Endothelial cell of umbilical vein (primary cell): ENCODE results near the gene PRR5L. TPM values are rescaled to one million over a fixed set of nuclear protein-coding genes. Genes with fewer than 3 reads are reported as not detected.

Experiments
- BruUV-seq: library from RNA; stranded (reverse); fragments of 400-500 nt; replicated peaks from 2 replicates; lab custom pipeline; 2021; lab: Mats Ljungman, UMichigan
- CTCF ChIA-PET: fragments of 300-600, 350-600 bp; sonication (Branson Sonifier 250); formaldehyde crosslinking; loops from one replicate; lab custom pipeline; 2021; ENCODE audit warnings: antibody characterized with exemption, inconsistent platforms; lab: Charles Lee
- POLR2A ChIA-PET: fragments of 300-600, 350-600 bp; sonication (Branson Sonifier 250); formaldehyde crosslinking; loops from one replicate; lab custom pipeline; 2021; ENCODE audit warnings: antibody characterized with exemption, inconsistent platforms; lab: Charles Lee
- DNase-seq: peaks from one replicate; pipeline ENCODE4 v3.0.0-alpha.2; 2011; ENCODE audit warnings: low read depth, low spot score
- FAIRE-seq: peaks from 2 replicates; lab custom pipeline; 2011; peaks lifted over from hg19 to GRCh38; lab: Jason Lieb, UNC
- H2AFZ ChIP-seq: 2 replicates; pipeline ENCODE4 v1.6.0; 2012; ENCODE audit warnings: low read depth, low read length, control low read depth, inconsistent platforms
- H3K27ac ChIP-seq: 2 replicates; pipeline ENCODE4 v1.5.1; 2011; ENCODE audit warnings: low read depth, mild to moderate bottlenecking, control low read depth, low read length, moderate library complexity; ENCODE audit not compliant: insufficient read depth
- H3K27me3 ChIP-seq, 2 experiments: 2 replicates each; pipeline versions ENCODE4 v1.6.0 to v1.6.1; 2011; ENCODE audit warnings: low read length in 2 of 2, mixed read lengths in 1 of 2; ENCODE audit not compliant: control insufficient read depth in 2 of 2, insufficient read depth in 2 of 2
- H3K36me3 ChIP-seq, 2 experiments: 2 replicates in 1 of 2; 3 replicates in 1 of 2; pipeline ENCODE4 v1.5.1; 2011; ENCODE audit warnings: low read length in 2 of 2, mild to moderate bottlenecking in 1 of 2, moderate library complexity in 1 of 2; ENCODE audit not compliant: control insufficient read depth in 2 of 2, insufficient read depth in 2 of 2; ENCODE audit errors: extremely low read depth in 1 of 2
- H3K4me1 ChIP-seq: 3 replicates; pipeline ENCODE4 v1.5.1; 2011; ENCODE audit warnings: mild to moderate bottlenecking, low read length; ENCODE audit not compliant: control insufficient read depth, insufficient read depth; ENCODE audit errors: extremely low read depth
- H3K4me2 ChIP-seq: 2 replicates; pipeline ENCODE4 v1.6.1; 2011; ENCODE audit warnings: low read length, control low read depth, mixed read lengths; ENCODE audit not compliant: insufficient read depth
- H3K4me3 ChIP-seq, 3 experiments: fragments of 200-600 bp in 1 of 3; sonication (generic), shearing (Covaris generic) in 1 of 3; replicated peaks in 1 of 3; 2 replicates each; pipeline ENCODE4 v1.5.1; 2011 to 2016; ENCODE audit warnings: control low read depth in 3 of 3, low read length in 3 of 3, mild to moderate bottlenecking in 2 of 3, inconsistent platforms in 1 of 3, low read depth in 1 of 3, moderate library complexity in 1 of 3; ENCODE audit not compliant: insufficient read depth in 1 of 3
- H3K79me2 ChIP-seq: 2 replicates; pipeline ENCODE4 v1.6.0; 2012; ENCODE audit warnings: low read length, inconsistent platforms; ENCODE audit not compliant: control insufficient read depth, insufficient read depth
- H3K9ac ChIP-seq: replicated peaks from 2 replicates; pipeline ENCODE3; 2011; ENCODE audit warnings: low read length, control low read depth; ENCODE audit not compliant: insufficient read depth; ENCODE audit errors: extremely low read depth
- H3K9me1 ChIP-seq: replicated peaks from 3 replicates; pipeline ENCODE4 v1.6.0; 2011; ENCODE audit warnings: mild to moderate bottlenecking, low read length; ENCODE audit not compliant: control insufficient read depth, insufficient read depth; ENCODE audit errors: extremely low read depth
- H3K9me3 ChIP-seq: replicated peaks from 2 replicates; pipeline ENCODE4 v1.5.1; 2012; ENCODE audit warnings: low read length, inconsistent platforms; ENCODE audit not compliant: control insufficient read depth, insufficient read depth
- H4K20me1 ChIP-seq: replicated peaks from 2 replicates; pipeline ENCODE3; 2011; ENCODE audit warnings: mild to moderate bottlenecking, low read length; ENCODE audit not compliant: control insufficient read depth, insufficient read depth; ENCODE audit errors: extremely low read depth
- EZH2 ChIP-seq: IDR thresholded peaks from 2 replicates; pipeline ENCODE4 v1.6.1; 2012; ENCODE audit warnings: borderline replicate concordance, low read depth, mild to moderate bottlenecking, moderate library complexity, low read length, inconsistent platforms; ENCODE audit not compliant: severe bottlenecking
- FOS ChIP-seq: IDR thresholded peaks from 2 replicates; pipeline ENCODE4 v1.6.1; 2011; ENCODE audit warnings: mild to moderate bottlenecking, low read length, moderate library complexity, borderline replicate concordance; ENCODE audit not compliant: insufficient read depth
- GATA2 ChIP-seq: IDR thresholded peaks from 2 replicates; pipeline ENCODE4 v1.7.0; 2011; ENCODE audit warnings: low read depth, mild to moderate bottlenecking, moderate library complexity, mixed read lengths, low read length; ENCODE audit not compliant: insufficient read length, insufficient read depth
- MAX ChIP-seq: IDR thresholded peaks from 2 replicates; pipeline ENCODE4 v1.6.1; 2011; ENCODE audit not compliant: insufficient read depth, insufficient read length
- MYC ChIP-seq: IDR thresholded peaks from one replicate; pipeline ENCODE4 v1.6.1; 2011; ENCODE audit warnings: mild to moderate bottlenecking, low read depth, low read length
- POLR2AphosphoS5 ChIP-seq: IDR thresholded peaks from 2 replicates; pipeline ENCODE4 v1.6.1; 2012; ENCODE audit warnings: low read depth, mild to moderate bottlenecking, control low read depth, low read length, moderate library complexity; ENCODE audit not compliant: insufficient read depth
- dilution Hi-C: fragments of 300-500 bp; cut with MboI; formaldehyde crosslinking; loops from one replicate; pipeline ENCODE4 v1.15.0; 2019; ENCODE audit warnings: low sequenced_read_pairs; ENCODE audit not compliant: extremely low pct_ligation_motif_present
- intact Hi-C: fragments of 100-400 bp; cut with micrococcal nuclease; formaldehyde crosslinking; loops from one replicate; pipeline ENCODE4 v1.10.0; 2022
- polyA plus RNA-seq, 4 experiments: library from polyadenylated mRNA; depleted of rRNA in 3 of 4; stranded (reverse) in 3 of 4; unstranded in 1 of 4; fragments of >200 nt; gene quantifications; 2 replicates each; pipeline versions ENCODE4 v1.2.1 to v1.2.3, GENCODE V29; 2011 to 2012; ENCODE audit warnings: missing spikeins in 1 of 4
- total RNA-seq: library from RNA; stranded (reverse); gene quantifications from 2 replicates; pipeline ENCODE4 v1.2.3, GENCODE V29; 2021
- TF ChIP-seq, protein P1 (sequence below), 2 donors: IDR thresholded peaks; 1 replicate in 1 of 2; 2 replicates in 1 of 2; pipeline ENCODE4 v1.5.1; 2011; ENCODE audit warnings: low read length in 2 of 2, mild to moderate bottlenecking in 2 of 2, moderate library complexity in 2 of 2, control low read depth in 1 of 2, inconsistent platforms in 1 of 2, low read depth in 1 of 2; ENCODE audit not compliant: insufficient read depth in 1 of 2; ENCODE audit errors: extremely low read depth in 1 of 2

Gene PRR5L
- total and polyA plus RNA-seq, 2 donors (not counting 3 experiments of a cell fraction or from before 2014, with no cell fraction given) = 2.5 to 6.1 TPM

GRCh38 chr11:36373016-36374010 lies 77.2 kb downstream of the PRR5L start:
- Histone ChIP-seq H3K4me1 (peaks cover 10% of the 10 kb centered on the region), H3K9me1 (no peaks in the 10 kb centered on the region), H3K4me2 (no peak overlapping the region), H3K27me3 (peaks cover 19 to 21% of the 10 kb centered on the region in 2 experiments), H3K27ac (no peak overlapping the region), H3K36me3 (peaks cover 0 to 2% of the 10 kb centered on the region in 2 experiments), H2AFZ (no peak overlapping the region), H4K20me1 (no peaks in the 10 kb centered on the region), H3K4me3 (no peak overlapping the region), H3K9ac (no peak overlapping the region), H3K9me3 (no peaks in the 10 kb centered on the region), H3K79me2 (no peaks in the 10 kb centered on the region)
- ChIA-PET CTCF (interaction anchor here (1.1 kb wide), 2 partner anchors 9 to 24 kb away, joined by 3 read pairs; no protein-coding TSS in a partner anchor), POLR2A (no interaction called here)
- intact Hi-C loops = no loop called here
- TF ChIP-seq FOS = no peak
- TF ChIP-seq GATA2 = no peak
- TF ChIP-seq EZH2 = no peak
- TF ChIP-seq, protein P1, sequence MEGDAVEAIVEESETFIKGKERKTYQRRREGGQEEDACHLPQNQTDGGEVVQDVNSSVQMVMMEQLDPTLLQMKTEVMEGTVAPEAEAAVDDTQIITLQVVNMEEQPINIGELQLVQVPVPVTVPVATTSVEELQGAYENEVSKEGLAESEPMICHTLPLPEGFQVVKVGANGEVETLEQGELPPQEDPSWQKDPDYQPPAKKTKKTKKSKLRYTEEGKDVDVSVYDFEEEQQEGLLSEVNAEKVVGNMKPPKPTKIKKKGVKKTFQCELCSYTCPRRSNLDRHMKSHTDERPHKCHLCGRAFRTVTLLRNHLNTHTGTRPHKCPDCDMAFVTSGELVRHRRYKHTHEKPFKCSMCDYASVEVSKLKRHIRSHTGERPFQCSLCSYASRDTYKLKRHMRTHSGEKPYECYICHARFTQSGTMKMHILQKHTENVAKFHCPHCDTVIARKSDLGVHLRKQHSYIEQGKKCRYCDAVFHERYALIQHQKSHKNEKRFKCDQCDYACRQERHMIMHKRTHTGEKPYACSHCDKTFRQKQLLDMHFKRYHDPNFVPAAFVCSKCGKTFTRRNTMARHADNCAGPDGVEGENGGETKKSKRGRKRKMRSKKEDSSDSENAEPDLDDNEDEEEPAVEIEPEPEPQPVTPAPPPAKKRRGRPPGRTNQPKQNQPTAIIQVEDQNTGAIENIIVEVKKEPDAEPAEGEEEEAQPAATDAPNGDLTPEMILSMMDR (IDR thresholded peaks at IDR 0.05; ENCODE audit: extremely low read depth in 1 of 2, insufficient read depth in 1 of 2, low read depth in 1 of 2, low read length in 2 of 2) = no peak
- TF ChIP-seq MAX = no peak
- TF ChIP-seq MYC = no peak
- TF ChIP-seq POLR2AphosphoS5 = no peak
- dilution Hi-C loops = no loop called here
- FAIRE-seq = no peak
- DNase-seq = no peak
- no TSS peak for BruUV-seq
